Mesenchymal stem cell (in vitro differentiated cells and primary cell): Measurements from ENCODE around the gene TESMIN.

ENCODE experiments used
- DNase-seq: peaks from one replicate; pipeline ENCODE4 v3.0.0-alpha.2; 2013
- H2AFZ ChIP-seq: one replicate; pipeline ENCODE4 v1.6.1; 2013; ENCODE audit warnings: low read depth, mild to moderate bottlenecking, control low read depth, inconsistent platforms, low read length, moderate library complexity
- H2AK5ac ChIP-seq: 2 replicates; pipeline ENCODE4 v1.6.1; 2013; ENCODE audit warnings: low read length, moderate library complexity, mild to moderate bottlenecking, inconsistent platforms; ENCODE audit not compliant: severe bottlenecking
- H2BK120ac ChIP-seq: one replicate; pipeline ENCODE4 v1.6.1; 2013; ENCODE audit warnings: low read depth, mild to moderate bottlenecking, inconsistent platforms, low read length, moderate library complexity
- H2BK12ac ChIP-seq, 2 experiments: one replicate each; pipeline ENCODE4 v1.6.1; 2013; ENCODE audit warnings: inconsistent platforms in 2 of 2, low read length in 2 of 2, mild to moderate bottlenecking in 2 of 2, moderate library complexity in 2 of 2, control low read depth in 1 of 2
- H2BK15ac ChIP-seq: one replicate; pipeline ENCODE4 v1.6.1; 2013; ENCODE audit warnings: mild to moderate bottlenecking, low read depth, inconsistent platforms; ENCODE audit not compliant: poor library complexity, severe bottlenecking
- H2BK5ac ChIP-seq: 2 replicates; pipeline ENCODE4 v1.6.1; 2013; ENCODE audit warnings: low read depth, mild to moderate bottlenecking, low read length, control low read depth, inconsistent platforms; ENCODE audit not compliant: poor library complexity, severe bottlenecking
- H3K14ac ChIP-seq, 2 experiments: one replicate each; pipeline ENCODE4 v1.6.1; 2013; ENCODE audit warnings: inconsistent platforms in 2 of 2, low read length in 2 of 2, control low read depth in 1 of 2, mild to moderate bottlenecking in 1 of 2, moderate library complexity in 1 of 2
- H3K18ac ChIP-seq, 2 experiments: one replicate each; pipeline ENCODE4 v1.6.1; 2013; ENCODE audit warnings: inconsistent platforms in 2 of 2, low read length in 2 of 2, control low read depth in 1 of 2, low read depth in 1 of 2, mild to moderate bottlenecking in 1 of 2
- H3K23ac ChIP-seq, 2 experiments: one replicate each; pipeline ENCODE4 v1.6.1; 2013; ENCODE audit warnings: inconsistent platforms in 2 of 2, low read length in 2 of 2, mild to moderate bottlenecking in 2 of 2, moderate library complexity in 2 of 2, control low read depth in 1 of 2
- H3K27ac ChIP-seq: 2 replicates; pipeline ENCODE4 v1.5.1; 2013; ENCODE audit warnings: mild to moderate bottlenecking, moderate library complexity, low read length, control low read depth, inconsistent platforms; ENCODE audit not compliant: poor library complexity, severe bottlenecking
- H3K27me3 ChIP-seq, 2 experiments: 2 replicates each; pipeline versions ENCODE4 v1.6.1 to v1.7.0; 2013; ENCODE audit warnings: low read length in 2 of 2, mild to moderate bottlenecking in 2 of 2, moderate library complexity in 2 of 2, control low read depth in 1 of 2, inconsistent platforms in 1 of 2; ENCODE audit not compliant: control insufficient read depth in 1 of 2, insufficient read depth in 1 of 2
- H3K36me3 ChIP-seq, 2 experiments: 2 replicates each; pipeline versions ENCODE4 v1.6.1 to v1.7.0; 2013; ENCODE audit warnings: low read length in 2 of 2, control low read depth in 1 of 2, inconsistent platforms in 1 of 2, low read depth in 1 of 2, mild to moderate bottlenecking in 1 of 2; ENCODE audit not compliant: insufficient read depth in 2 of 2, control insufficient read depth in 1 of 2
- H3K4ac ChIP-seq, 2 experiments: one replicate each; pipeline ENCODE4 v1.6.1; 2013; ENCODE audit warnings: inconsistent platforms in 2 of 2, low read length in 2 of 2, mild to moderate bottlenecking in 2 of 2, moderate library complexity in 2 of 2, control low read depth in 1 of 2, low read depth in 1 of 2
- H3K4me1 ChIP-seq: 2 replicates; pipeline ENCODE4 v1.6.1; 2013; ENCODE audit warnings: low read depth, low read length, control low read depth; ENCODE audit not compliant: control insufficient read depth, insufficient read depth
- H3K4me2 ChIP-seq: 2 replicates; pipeline ENCODE4 v1.6.1; 2013; ENCODE audit warnings: low read length, mild to moderate bottlenecking, inconsistent platforms; ENCODE audit not compliant: poor library complexity, severe bottlenecking
- H3K4me3 ChIP-seq, 2 experiments: 2 replicates each; pipeline versions ENCODE4 v1.5.1 to v1.7.0; 2013; ENCODE audit warnings: low read length in 2 of 2, mild to moderate bottlenecking in 2 of 2, control low read depth in 1 of 2, low read depth in 1 of 2; ENCODE audit not compliant: insufficient read depth in 1 of 2
- H3K79me1 ChIP-seq: replicated peaks from 2 replicates; pipeline ENCODE4 v1.6.1; 2013; ENCODE audit warnings: mild to moderate bottlenecking, control low read depth, low read length, inconsistent platforms; ENCODE audit not compliant: poor library complexity, severe bottlenecking
- H3K9ac ChIP-seq: 2 replicates; pipeline ENCODE4 v1.7.0; 2013; ENCODE audit warnings: mild to moderate bottlenecking, low read length, moderate library complexity
- H3K9me3 ChIP-seq: 2 replicates; pipeline ENCODE4 v1.7.0; 2013; ENCODE audit warnings: mild to moderate bottlenecking, low read length; ENCODE audit not compliant: control insufficient read depth
- H4K8ac ChIP-seq: one replicate; pipeline ENCODE4 v1.6.1; 2013; ENCODE audit warnings: inconsistent platforms, mild to moderate bottlenecking, low read length, moderate library complexity
- H4K91ac ChIP-seq: one replicate; pipeline ENCODE4 v1.6.1; 2013; ENCODE audit warnings: mild to moderate bottlenecking, low read length, inconsistent platforms
- WGBS: methylation state at CpG from one replicate; pipeline ENCODE4 v1.1.7; 2013; ENCODE audit warnings: mixed read lengths; 5-methylcytosine and 5-hydroxymethylcytosine counted together

The TESMIN gene

GRCh38 chr11:68691402-68691784 lies 59.9 kb downstream of the TESMIN start:
- Histone ChIP-seq H3K18ac (no peak overlapping the region), H3K27ac (no peak overlapping the region), H3K4ac (no peak overlapping the region), H3K14ac (no peak overlapping the region), H3K27me3 (peaks cover 79 to 95% of the 10 kb centered on the region in 2 experiments), H2BK12ac (no peak overlapping the region), H4K8ac (no peak overlapping the region), H4K91ac (peak overlapping the region; percentile 34), H3K23ac (no peak overlapping the region), H2AFZ (no peak overlapping the region), H3K9ac (no peak overlapping the region), H2BK15ac (no peak overlapping the region), H3K4me1 (no peaks in the 10 kb centered on the region), H3K79me1 (no peaks in the 10 kb centered on the region), H3K4me3 (no peak overlapping the region), H3K36me3 (no peaks in the 10 kb centered on the region), H2AK5ac (no peak overlapping the region), H3K9me3 (peaks cover 13% of the 10 kb centered on the region), H2BK120ac (no peak overlapping the region), H3K4me2 (no peak overlapping the region), H2BK5ac (no peak overlapping the region)
- DNase-seq = no peak
- 77% methylated on average over 9 of the region's 9 CpGs for WGBS

GRCh38 chr11:68690671-68691401 lies 60.5 kb downstream of the TESMIN start:
- no peak overlapping the region for H3K4me2 ChIP-seq
- no peak overlapping the region for H4K8ac ChIP-seq
- H3K4me3 ChIP-seq = no peak overlapping the region
- H3K79me1 ChIP-seq = no peaks in the 10 kb centered on the region
- peaks cover 80 to 95% of the 10 kb centered on the region in 2 experiments for H3K27me3 ChIP-seq
- H3K4me1 ChIP-seq = no peaks in the 10 kb centered on the region
- H3K27ac ChIP-seq = no peak overlapping the region
- no peak overlapping the region for H2BK15ac ChIP-seq
- no peak overlapping the region for H2BK12ac ChIP-seq
- no peak overlapping the region for H3K14ac ChIP-seq
- H2AFZ ChIP-seq = no peak overlapping the region
- H2BK5ac ChIP-seq = no peak overlapping the region
- H3K36me3 ChIP-seq = no peaks in the 10 kb centered on the region
- no peak for DNase-seq
- H2BK120ac ChIP-seq = no peak overlapping the region
- H4K91ac ChIP-seq = no peak overlapping the region
- H3K9ac ChIP-seq = no peak overlapping the region
- no peak overlapping the region for H3K4ac ChIP-seq
- WGBS = 85% methylated on average over 16 of the region's 16 CpGs
- no peak overlapping the region for H3K18ac ChIP-seq
- no peak overlapping the region for H3K23ac ChIP-seq
- H2AK5ac ChIP-seq = no peak overlapping the region
- H3K9me3 ChIP-seq = peaks cover 9% of the 10 kb centered on the region

- Histone ChIP-seq H3K27me3 (peaks cover 82 to 95% of the 10 kb centered on the region in 2 experiments), H4K8ac (no peak overlapping the region), H3K36me3 (no peaks in the 10 kb centered on the region), H3K79me1 (no peaks in the 10 kb centered on the region), H3K4me2 (no peak overlapping the region), H2BK12ac (no peak overlapping the region), H4K91ac (no peak overlapping the region), H3K4me1 (peaks cover 2% of the 10 kb centered on the region), H3K4me3 (no peak overlapping the region), H3K9me3 (peaks cover under 1% of the 10 kb centered on the region), H3K9ac (no peak overlapping the region), H3K23ac (no peak overlapping the region), H2BK15ac (no peak overlapping the region), H3K27ac (no peak overlapping the region), H3K18ac (no peak overlapping the region), H2AK5ac (no peak overlapping the region), H2BK120ac (no peak overlapping the region), H3K14ac (no peak overlapping the region), H3K4ac (no peak overlapping the region), H2BK5ac (no peak overlapping the region), H2AFZ (no peak overlapping the region)
- DNase-seq = no peak
- WGBS = 73% methylated on average over 14 of the region's 14 CpGs
These were observed 61.3 kb downstream of the TESMIN start for GRCh38 chr11:68689737-68690625.

GRCh38 chr11:68688881-68689280 lies 62.4 kb downstream of the TESMIN start:
- peaks cover 12% of the 10 kb centered on the region for H3K4me1 ChIP-seq
- DNase-seq = no peak
- no peak overlapping the region for H2BK12ac ChIP-seq
- no peaks in the 10 kb centered on the region for H3K36me3 ChIP-seq
- H3K4me2 ChIP-seq = no peak overlapping the region
- H2AK5ac ChIP-seq = no peak overlapping the region
- no peak overlapping the region for H4K8ac ChIP-seq
- H3K9me3 ChIP-seq = no peaks in the 10 kb centered on the region
- H3K14ac ChIP-seq = no peak overlapping the region
- no peaks in the 10 kb centered on the region for H3K79me1 ChIP-seq
- no peak overlapping the region for H3K4ac ChIP-seq
- H3K23ac ChIP-seq = no peak overlapping the region
- H3K18ac ChIP-seq = no peak overlapping the region
- no peak overlapping the region for H2AFZ ChIP-seq
- H2BK120ac ChIP-seq = no peak overlapping the region
- peaks cover 80 to 93% of the 10 kb centered on the region in 2 experiments for H3K27me3 ChIP-seq
- H2BK5ac ChIP-seq = no peak overlapping the region
- H3K4me3 ChIP-seq = no peak overlapping the region
- no peak overlapping the region for H3K9ac ChIP-seq
- H3K27ac ChIP-seq = no peak overlapping the region
- WGBS = 88% methylated on average over 12 of the region's 12 CpGs
- H2BK15ac ChIP-seq = no peak overlapping the region
- H4K91ac ChIP-seq = no peak overlapping the region
